OCI-LY7 (cell line): ENCODE data around the gene EBF3. TPM values are rescaled to one million over a fixed set of nuclear protein-coding genes. Genes with fewer than 3 reads are reported as not detected.

Experiments used
- BruUV-seq: library from RNA; stranded (reverse); fragments of 400-500 nt; replicated peaks from 2 replicates; lab custom pipeline; 2021; lab: Mats Ljungman, UMichigan
- CTCF ChIA-PET: fragments of 300-600 bp; sonication (Branson Sonifier 250); formaldehyde crosslinking; loops from one replicate; lab custom pipeline; 2022; ENCODE audit warnings: antibody characterized with exemption; ENCODE audit not compliant: unreplicated experiment; lab: Charles Lee
- POLR2A ChIA-PET: fragments of 300-600 bp; sonication (Branson Sonifier 250); formaldehyde crosslinking; loops from one replicate; lab custom pipeline; 2022; ENCODE audit warnings: antibody characterized with exemption; lab: Charles Lee
- DNase-seq: peaks from one replicate; pipeline ENCODE4 v3.0.0-alpha.2; 2015; ENCODE audit warnings: low spot score
- H2AFZ ChIP-seq: fragments of 200-600 bp; sonication (generic), shearing (Covaris generic); 2 replicates; pipeline ENCODE4 v1.6.1; 2014; ENCODE audit warnings: mild to moderate bottlenecking, antibody characterized with exemption, low read length, moderate library complexity
- H3K27ac ChIP-seq: fragments of 200-600 bp; sonication (generic); 2 replicates; pipeline ENCODE4 v1.5.1; 2014; ENCODE audit warnings: mixed run types, low read depth, mild to moderate bottlenecking, moderate library complexity, low read length, inconsistent platforms; ENCODE audit not compliant: poor library complexity, severe bottlenecking
- H3K36me3 ChIP-seq: fragments of 200-600 bp; sonication (generic); 2 replicates; pipeline ENCODE4 v1.6.1; 2014; ENCODE audit warnings: mild to moderate bottlenecking, antibody characterized with exemption, low read length, moderate library complexity, mixed read lengths; ENCODE audit not compliant: insufficient read depth
- H3K4me1 ChIP-seq: fragments of 200-600 bp; sonication (generic); 2 replicates; pipeline ENCODE4 v1.5.1; 2014; ENCODE audit warnings: mild to moderate bottlenecking, low read length; ENCODE audit not compliant: insufficient read depth, poor library complexity, severe bottlenecking
- H3K4me2 ChIP-seq: fragments of 200-600 bp; sonication (generic); 2 replicates; pipeline ENCODE4 v1.6.1; 2014; ENCODE audit warnings: mild to moderate bottlenecking, low read length
- H3K4me3 ChIP-seq: fragments of 200-600 bp; sonication (generic); 2 replicates; pipeline ENCODE4 v1.5.1; 2014; ENCODE audit warnings: mild to moderate bottlenecking, low read depth, low read length; ENCODE audit not compliant: poor library complexity, severe bottlenecking
- H3K79me2 ChIP-seq: fragments of 200-600 bp; sonication (generic); 2 replicates; pipeline ENCODE4 v1.6.1; 2016; ENCODE audit warnings: low read depth, mild to moderate bottlenecking, low read length, moderate library complexity, mixed read lengths; ENCODE audit not compliant: insufficient read depth
- H3K9me2 ChIP-seq: fragments of 200-600 bp; sonication (generic); 2 replicates; pipeline ENCODE4 v1.6.1; 2016; ENCODE audit warnings: mild to moderate bottlenecking, low read length, mixed read lengths; ENCODE audit not compliant: insufficient read depth
- H3K9me3 ChIP-seq: fragments of 200-600 bp; sonication (generic); 2 replicates; pipeline ENCODE4 v1.6.1; 2014; ENCODE audit warnings: mild to moderate bottlenecking, mixed run types, low read length, mixed read lengths
- H4K20me1 ChIP-seq: fragments of 200-600 bp; sonication (generic); 2 replicates; pipeline ENCODE4 v1.6.1; 2014; ENCODE audit warnings: mild to moderate bottlenecking, antibody characterized with exemption, low read length, moderate library complexity, mixed read lengths; ENCODE audit not compliant: insufficient read depth
- CTCF ChIP-seq: fragments of 200-600 bp; sonication (generic); conservative IDR thresholded peaks from 2 replicates; pipeline ENCODE4 v1.5.1; 2014; ENCODE audit warnings: mild to moderate bottlenecking, antibody characterized with exemption, low read length, moderate library complexity, mixed read lengths
- EZH2phosphoT487 ChIP-seq: fragments of 200-600 bp; sonication (generic); IDR thresholded peaks from 2 replicates; pipeline ENCODE4 v1.6.1; 2018; ENCODE audit warnings: low read depth, borderline replicate concordance, mild to moderate bottlenecking, mixed run types, antibody characterized with exemption, low read length, moderate library complexity, mixed read lengths
- intact Hi-C: fragments of 100-400 bp; cut with micrococcal nuclease; formaldehyde crosslinking; loops from one replicate; pipeline ENCODE4 v1.10.0; 2022; ENCODE audit not compliant: unreplicated experiment
- total RNA-seq, 2 experiments: library from RNA; depleted of rRNA in 1 of 2; stranded (reverse); fragments of >200 nt in 1 of 2; shearing (Covaris generic) in 1 of 2; gene quantifications; 2 replicates each; pipeline ENCODE4 v1.2.3, GENCODE V29; 2014 to 2022

Gene EBF3
- total RNA-seq, 2 experiments from 2014 or later, result not detected

GRCh38 chr10:129850316-129850715 lies 113.8 kb downstream of the EBF3 start:
- no peak overlapping the region for H3K4me2 ChIP-seq
- no peaks in the 10 kb centered on the region for H3K79me2 ChIP-seq
- no peaks in the 10 kb centered on the region for H3K36me3 ChIP-seq
- H3K9me3 ChIP-seq, result no peaks in the 10 kb centered on the region
- intact Hi-C loops, result no loop called here
- no peak overlapping the region for H2AFZ ChIP-seq
- POLR2A ChIA-PET, result no interaction called here
- TF ChIP-seq EZH2phosphoT487, result no peak
- no peak for TF ChIP-seq CTCF
- H3K4me1 ChIP-seq, result no peaks in the 10 kb centered on the region
- no peak overlapping the region for H3K27ac ChIP-seq
- CTCF ChIA-PET, result no interaction called here
- H3K4me3 ChIP-seq, result no peak overlapping the region
- BruUV-seq, result no TSS peak
- no peaks in the 10 kb centered on the region for H4K20me1 ChIP-seq
- H3K9me2 ChIP-seq, result no peaks in the 10 kb centered on the region
- DNase-seq, result no peak

DNA sequence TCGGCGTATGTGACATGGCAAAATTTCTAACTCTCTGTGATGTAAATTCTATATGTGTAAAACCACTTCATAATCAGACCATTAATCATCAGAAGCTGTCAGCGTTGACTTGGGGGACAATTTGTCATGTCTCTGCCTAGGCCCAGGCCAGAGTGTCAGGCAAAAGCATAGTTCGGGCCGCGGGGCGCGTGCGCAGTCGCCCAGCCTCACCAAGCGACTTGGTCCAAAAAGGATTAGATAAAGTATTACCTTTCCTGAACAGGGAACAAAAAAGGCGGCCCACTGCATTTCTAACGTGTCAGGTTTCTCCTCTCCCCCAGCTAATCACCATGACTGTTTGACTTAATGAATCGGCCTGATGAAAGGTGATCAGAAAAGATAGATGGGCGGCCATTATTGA lies 114.2 kb downstream of the EBF3 start:
- POLR2A ChIA-PET, result no interaction called here
- CTCF ChIA-PET, result no interaction called here
- Histone ChIP-seq H2AFZ (no peak overlapping the region), H3K4me2 (no peak overlapping the region), H3K36me3 (no peaks in the 10 kb centered on the region), H4K20me1 (no peaks in the 10 kb centered on the region), H3K9me3 (no peaks in the 10 kb centered on the region), H3K4me3 (no peak overlapping the region), H3K9me2 (no peaks in the 10 kb centered on the region), H3K4me1 (no peaks in the 10 kb centered on the region), H3K79me2 (no peaks in the 10 kb centered on the region), H3K27ac (no peak overlapping the region)
- BruUV-seq, result no TSS peak
- DNase-seq, result no peak
- TF ChIP-seq EZH2phosphoT487 (no peak), CTCF (no peak)
- intact Hi-C loops, result no loop called here

DNA sequence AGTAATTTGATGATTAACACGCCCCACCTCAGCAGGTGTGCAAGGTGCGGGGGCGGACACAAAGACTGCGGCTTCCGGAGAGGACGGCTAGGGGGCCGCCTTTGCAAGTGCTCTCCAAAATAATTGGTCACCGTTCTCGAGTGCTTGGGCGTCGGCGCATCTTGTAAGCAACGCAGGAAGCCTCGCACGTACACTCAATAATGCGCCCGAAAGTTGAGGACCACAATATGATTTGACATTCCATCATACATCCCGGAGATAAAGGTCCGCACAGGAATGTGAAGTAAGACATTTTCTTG lies 114.7 kb downstream of the EBF3 start:
- no peak overlapping the region for H3K27ac ChIP-seq
- no peaks in the 10 kb centered on the region for H3K36me3 ChIP-seq
- H3K9me2 ChIP-seq, result no peaks in the 10 kb centered on the region
- ChIA-PET POLR2A (no interaction called here), CTCF (no interaction called here)
- no peaks in the 10 kb centered on the region for H3K9me3 ChIP-seq
- no peak overlapping the region for H2AFZ ChIP-seq
- no peak for DNase-seq
- H4K20me1 ChIP-seq, result no peaks in the 10 kb centered on the region
- H3K4me1 ChIP-seq, result no peaks in the 10 kb centered on the region
- no peaks in the 10 kb centered on the region for H3K79me2 ChIP-seq
- H3K4me3 ChIP-seq, result no peak overlapping the region
- H3K4me2 ChIP-seq, result no peak overlapping the region
- TF ChIP-seq CTCF (no peak), EZH2phosphoT487 (no peak)
- no TSS peak for BruUV-seq
- intact Hi-C loops, result no loop called here
